ENCODE results near the gene CDH5. TPM values are rescaled to one million over a fixed set of nuclear protein-coding genes. Genes with fewer than 3 reads are reported as not detected.

CDH5 gene
- polyA plus RNA-seq, 1 of the 3 experiments (the other 2 are of a cell fraction): not detected

DNA sequence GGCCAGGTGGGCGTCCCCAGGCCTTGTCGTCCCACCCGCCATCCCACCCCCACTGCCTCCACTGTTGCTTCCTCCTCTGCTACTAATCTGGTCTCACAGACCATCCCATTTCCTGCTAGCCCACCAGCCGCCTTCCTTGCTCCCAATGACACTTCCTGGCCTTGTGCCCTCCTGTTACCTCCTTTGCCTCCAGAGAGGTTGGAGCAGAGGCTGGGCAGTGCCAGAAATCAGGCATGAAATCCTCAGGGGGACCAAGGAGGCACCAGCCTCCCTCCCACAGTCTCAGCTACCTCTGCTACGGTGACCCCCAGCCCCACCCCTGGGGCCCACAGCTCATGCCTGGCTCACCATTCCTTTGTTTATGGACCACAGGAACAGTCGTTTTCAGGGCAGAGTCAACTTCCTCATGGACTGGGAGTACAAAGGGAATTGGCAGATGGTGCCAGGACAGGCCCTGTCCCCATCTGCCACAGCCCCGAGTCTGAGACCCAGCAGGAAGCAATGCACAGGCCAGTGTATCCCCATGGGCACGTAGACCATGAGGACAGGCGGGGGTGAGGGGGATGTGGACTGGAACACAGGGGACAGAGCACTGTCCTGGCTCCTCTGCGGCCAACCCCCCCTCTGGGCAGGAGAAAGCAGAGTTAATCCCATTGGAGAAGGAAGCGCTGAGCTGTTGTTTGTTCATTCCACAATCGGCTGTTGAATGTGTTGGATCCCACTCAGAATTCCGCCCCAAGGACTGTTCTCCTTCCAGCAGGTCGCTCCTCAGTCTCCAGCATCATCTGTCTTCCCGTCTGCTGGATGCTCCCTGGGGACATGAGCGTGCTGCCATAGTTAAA lies 2.2 kb upstream of the CDH5 start:
- H3K27me3 ChIP-seq (ENCODE audit: insufficient read depth): no peaks in the 10 kb centered on the region
- ChIA-PET CTCF (interaction anchor here (1.2 to 2.3 kb wide), 2 partner anchors 8 to 21 kb away, joined by 3 to 9 read pairs; no protein-coding TSS in a partner anchor), POLR2A (no interaction called here)
- H3K36me3 ChIP-seq (replicated peaks in 1 of 2; ENCODE audit: control insufficient read depth in 1 of 2, insufficient read depth in 2 of 2, low read length in 1 of 2): no peaks in the 10 kb centered on the region
- TF ChIP-seq, protein P1, sequence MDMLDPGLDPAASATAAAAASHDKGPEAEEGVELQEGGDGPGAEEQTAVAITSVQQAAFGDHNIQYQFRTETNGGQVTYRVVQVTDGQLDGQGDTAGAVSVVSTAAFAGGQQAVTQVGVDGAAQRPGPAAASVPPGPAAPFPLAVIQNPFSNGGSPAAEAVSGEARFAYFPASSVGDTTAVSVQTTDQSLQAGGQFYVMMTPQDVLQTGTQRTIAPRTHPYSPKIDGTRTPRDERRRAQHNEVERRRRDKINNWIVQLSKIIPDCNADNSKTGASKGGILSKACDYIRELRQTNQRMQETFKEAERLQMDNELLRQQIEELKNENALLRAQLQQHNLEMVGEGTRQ (IDR thresholded peaks at IDR 0.05; ENCODE audit: borderline replicate concordance, low read depth, low read length): no peak
- TF ChIP-seq, protein P2, sequence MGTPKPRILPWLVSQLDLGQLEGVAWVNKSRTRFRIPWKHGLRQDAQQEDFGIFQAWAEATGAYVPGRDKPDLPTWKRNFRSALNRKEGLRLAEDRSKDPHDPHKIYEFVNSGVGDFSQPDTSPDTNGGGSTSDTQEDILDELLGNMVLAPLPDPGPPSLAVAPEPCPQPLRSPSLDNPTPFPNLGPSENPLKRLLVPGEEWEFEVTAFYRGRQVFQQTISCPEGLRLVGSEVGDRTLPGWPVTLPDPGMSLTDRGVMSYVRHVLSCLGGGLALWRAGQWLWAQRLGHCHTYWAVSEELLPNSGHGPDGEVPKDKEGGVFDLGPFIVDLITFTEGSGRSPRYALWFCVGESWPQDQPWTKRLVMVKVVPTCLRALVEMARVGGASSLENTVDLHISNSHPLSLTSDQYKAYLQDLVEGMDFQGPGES (IDR thresholded peaks at IDR 0.05; ENCODE audit: low read depth, low read length): no peak
- TF ChIP-seq SMC3 (IDR thresholded peaks at IDR 0.05; ENCODE audit: low read depth, low read length) (no peak), POLR2AphosphoS5 (IDR thresholded peaks at IDR 0.05; ENCODE audit: low read depth, low read length) (no peak), EZH2phosphoT487 (IDR thresholded peaks at IDR 0.05; ENCODE audit: borderline replicate concordance, low read depth) (no peak), JUND (IDR thresholded peaks at IDR 0.05) (no peak), MEF2A (IDR thresholded peaks at IDR 0.05; ENCODE audit: borderline replicate concordance, low read depth) (no peak), TEAD4 (IDR thresholded peaks at IDR 0.05; ENCODE audit: borderline replicate concordance, insufficient read depth) (no peak), RAD21 (IDR thresholded peaks at IDR 0.05; ENCODE audit: low read length) (no peak), TCF12 (IDR thresholded peaks at IDR 0.05) (no peak)
- TF ChIP-seq, protein P3, sequence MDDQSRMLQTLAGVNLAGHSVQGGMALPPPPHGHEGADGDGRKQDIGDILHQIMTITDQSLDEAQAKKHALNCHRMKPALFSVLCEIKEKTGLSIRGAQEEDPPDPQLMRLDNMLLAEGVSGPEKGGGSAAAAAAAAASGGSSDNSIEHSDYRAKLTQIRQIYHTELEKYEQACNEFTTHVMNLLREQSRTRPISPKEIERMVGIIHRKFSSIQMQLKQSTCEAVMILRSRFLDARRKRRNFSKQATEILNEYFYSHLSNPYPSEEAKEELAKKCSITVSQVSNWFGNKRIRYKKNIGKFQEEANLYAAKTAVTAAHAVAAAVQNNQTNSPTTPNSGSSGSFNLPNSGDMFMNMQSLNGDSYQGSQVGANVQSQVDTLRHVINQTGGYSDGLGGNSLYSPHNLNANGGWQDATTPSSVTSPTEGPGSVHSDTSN (IDR thresholded peaks at IDR 0.05): no peak
- TF ChIP-seq, protein P4, sequence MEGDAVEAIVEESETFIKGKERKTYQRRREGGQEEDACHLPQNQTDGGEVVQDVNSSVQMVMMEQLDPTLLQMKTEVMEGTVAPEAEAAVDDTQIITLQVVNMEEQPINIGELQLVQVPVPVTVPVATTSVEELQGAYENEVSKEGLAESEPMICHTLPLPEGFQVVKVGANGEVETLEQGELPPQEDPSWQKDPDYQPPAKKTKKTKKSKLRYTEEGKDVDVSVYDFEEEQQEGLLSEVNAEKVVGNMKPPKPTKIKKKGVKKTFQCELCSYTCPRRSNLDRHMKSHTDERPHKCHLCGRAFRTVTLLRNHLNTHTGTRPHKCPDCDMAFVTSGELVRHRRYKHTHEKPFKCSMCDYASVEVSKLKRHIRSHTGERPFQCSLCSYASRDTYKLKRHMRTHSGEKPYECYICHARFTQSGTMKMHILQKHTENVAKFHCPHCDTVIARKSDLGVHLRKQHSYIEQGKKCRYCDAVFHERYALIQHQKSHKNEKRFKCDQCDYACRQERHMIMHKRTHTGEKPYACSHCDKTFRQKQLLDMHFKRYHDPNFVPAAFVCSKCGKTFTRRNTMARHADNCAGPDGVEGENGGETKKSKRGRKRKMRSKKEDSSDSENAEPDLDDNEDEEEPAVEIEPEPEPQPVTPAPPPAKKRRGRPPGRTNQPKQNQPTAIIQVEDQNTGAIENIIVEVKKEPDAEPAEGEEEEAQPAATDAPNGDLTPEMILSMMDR (IDR thresholded peaks at IDR 0.05): no peak
- no peak overlapping the region for H3K4me3 ChIP-seq (ENCODE audit: low read depth in 2 of 2, low read length in 1 of 2)
- H3F3A ChIP-seq (replicated peaks; ENCODE audit: insufficient read depth): no peaks in the 10 kb centered on the region
- no peak for DNase-seq
- no peaks in the 10 kb centered on the region for H3K9me2 ChIP-seq
- H3K79me2 ChIP-seq (ENCODE audit: insufficient read depth): no peaks in the 10 kb centered on the region
- no peaks in the 10 kb centered on the region for H4K20me1 ChIP-seq (ENCODE audit: insufficient read depth)
- H3K9me3 ChIP-seq: no peaks in the 10 kb centered on the region
- H3K4me1 ChIP-seq (ENCODE audit: control insufficient read depth in 1 of 2, insufficient read depth in 2 of 2, low read depth in 1 of 2, low read length in 1 of 2): peaks cover 0 to 14% of the 10 kb centered on the region in 2 experiments; a peak in 1 of 4 replicates
- H3K27ac ChIP-seq (ENCODE audit: low read depth in 2 of 2, low read length in 1 of 2): no peak overlapping the region
- 64% methylated on average over 16 of the region's 16 CpGs for WGBS (ENCODE audit: low lambda C conversion rate)
- no peak overlapping the region for H3K4me2 ChIP-seq
- H2AFZ ChIP-seq (ENCODE audit: low read depth): no peak overlapping the region
- H3K9ac ChIP-seq: no peak overlapping the region
